Measurements from ENCODE around the gene CATSPERB.
"Not testable (repeated sequence)": the region's sequence is repeated elsewhere in the genome, so short reads cannot be mapped to it uniquely, and the experiment has no call there.

The CATSPERB gene

GRCh38 chr14:91742621-91743304, 10.9 kb upstream of the CATSPERB start:
- no peak for DNase-seq (ENCODE audit: low read depth)
- no peak overlapping the region for H3K4me3 ChIP-seq (ENCODE audit: control insufficient read depth, low read depth, low read length)
- TF ChIP-seq CTCF (IDR thresholded peaks at IDR 0.05; ENCODE audit: control insufficient read depth, insufficient read depth, low read depth, low read length, missing control alignments): no peak

- DNase-seq (ENCODE audit: low read depth); H3K4me3 ChIP-seq (ENCODE audit: control insufficient read depth, low read depth, low read length): not testable (repeated sequence)
These were observed 8.0 kb upstream of the CATSPERB start for GRCh38 chr14:91739867-91740266.

- DNase-seq (ENCODE audit: low read depth): no peak
- H3K4me3 ChIP-seq (ENCODE audit: control insufficient read depth, low read depth, low read length): no peak overlapping the region
- TF ChIP-seq CTCF (IDR thresholded peaks at IDR 0.05; ENCODE audit: control insufficient read depth, insufficient read depth, low read depth, low read length, missing control alignments): no peak
These were observed 5.7 kb upstream of the CATSPERB start for GRCh38 chr14:91737619-91738018.

GRCh38 chr14:91732859-91733477, 1.1 kb upstream of the CATSPERB start:
- TF ChIP-seq CTCF (IDR thresholded peaks at IDR 0.05; ENCODE audit: control insufficient read depth, insufficient read depth, low read depth, low read length, missing control alignments): no peak
- no peak for DNase-seq (ENCODE audit: low read depth)
- H3K4me3 ChIP-seq (ENCODE audit: control insufficient read depth, low read depth, low read length): no peak overlapping the region

- H3K4me3 ChIP-seq (ENCODE audit: control insufficient read depth, low read depth, low read length): no peak overlapping the region
- TF ChIP-seq CTCF (IDR thresholded peaks at IDR 0.05; ENCODE audit: control insufficient read depth, insufficient read depth, low read depth, low read length, missing control alignments): no peak
- no peak for DNase-seq (ENCODE audit: low read depth)
These were observed 553 bp upstream of the CATSPERB start for GRCh38 chr14:91732439-91732838.

- TF ChIP-seq CTCF (IDR thresholded peaks at IDR 0.05; ENCODE audit: control insufficient read depth, insufficient read depth, low read depth, low read length, missing control alignments): no peak
- DNase-seq (ENCODE audit: low read depth): no peak
- no peak overlapping the region for H3K4me3 ChIP-seq (ENCODE audit: control insufficient read depth, low read depth, low read length)
These were observed 868 bp downstream of the CATSPERB start for GRCh38 chr14:91731018-91731417.

- DNase-seq (ENCODE audit: low read depth): no peak
- H3K4me3 ChIP-seq (ENCODE audit: control insufficient read depth, low read depth, low read length): no peak overlapping the region
- no peak for TF ChIP-seq CTCF (IDR thresholded peaks at IDR 0.05; ENCODE audit: control insufficient read depth, insufficient read depth, low read depth, low read length, missing control alignments)
These were observed 2.1 kb downstream of the CATSPERB start for GRCh38 chr14:91729756-91730155.

Data from AG09309 (cell line).